GM23338 (cell line): ENCODE data around the gene MYO1C. TPM values are rescaled to one million over a fixed set of nuclear protein-coding genes. Genes with fewer than 3 reads are reported as not detected.

Source experiments
- CREB1 ChIP-seq: fragments of 250-450 bp; sonication (Bioruptor Pico); IDR thresholded peaks from 2 replicates; pipeline ENCODE4 v1.5.0; 2020; ENCODE audit warnings: low read depth, mild to moderate bottlenecking, moderate library complexity
- EZH2 ChIP-seq: fragments of 200-600 bp; sonication (generic); IDR thresholded peaks from one replicate; pipeline ENCODE4 v1.8.0; 2017; ENCODE audit warnings: antibody characterized with exemption, mild to moderate bottlenecking, low read depth; ENCODE audit not compliant: unreplicated experiment
- JUNB ChIP-seq: IDR thresholded peaks from one replicate; pipeline ENCODE4 v1.6.1; 2016; ENCODE audit warnings: antibody characterized with exemption; ENCODE audit not compliant: unreplicated experiment
- NANOG ChIP-seq: IDR thresholded peaks from 2 replicates; pipeline ENCODE4 v1.6.1; 2016; ENCODE audit warnings: antibody characterized with exemption, borderline replicate concordance
- POLR2AphosphoS5 ChIP-seq: IDR thresholded peaks from 2 replicates; pipeline ENCODE4 v1.6.1; 2016; ENCODE audit warnings: antibody characterized with exemption, low read depth
- STAT1 ChIP-seq: IDR thresholded peaks from one replicate; pipeline ENCODE4 v1.6.1; 2016; ENCODE audit warnings: antibody characterized with exemption; ENCODE audit not compliant: unreplicated experiment
- ZNF114 ChIP-seq: fragments of 250-450 bp; sonication (Bioruptor Pico); IDR thresholded peaks from 2 replicates; pipeline ENCODE4 v1.5.0; 2020; ENCODE audit warnings: mild to moderate bottlenecking, moderate library complexity
- ZNF331 ChIP-seq: fragments of 250-450 bp; sonication (Bioruptor Pico); IDR thresholded peaks from 2 replicates; pipeline ENCODE4 v1.5.0; 2020; ENCODE audit warnings: low read depth, mild to moderate bottlenecking, moderate library complexity
- polyA plus RNA-seq: library from polyadenylated mRNA; unstranded; fragments of >200 nt; fragmentation: Nextera tagmentation; extraction: Ambion mirVana; gene quantifications from 2 replicates; pipeline ENCODE4 v1.2.1, GENCODE V29; 2016
- total RNA-seq: library from RNA; depleted of rRNA; stranded (reverse); fragments of >200 nt; shearing (Covaris generic); gene quantifications from 2 replicates; pipeline ENCODE4 v1.2.3, GENCODE V29; 2014
- TF ChIP-seq, protein P1 (sequence below): fragments of 250-450 bp; sonication (Bioruptor Pico); IDR thresholded peaks from 2 replicates; pipeline ENCODE4 v1.5.0; 2020; ENCODE audit warnings: mild to moderate bottlenecking, moderate library complexity
- TF ChIP-seq, protein P2 (sequence below), 2 experiments: fragments of 200-600 bp in 1 of 2; sonication (generic) in 1 of 2; conservative IDR thresholded peaks; 2 replicates each; pipeline versions ENCODE4 v1.5.1 to v1.6.1; 2016 to 2017; ENCODE audit warnings: antibody characterized with exemption in 2 of 2, low read depth in 2 of 2, mild to moderate bottlenecking in 2 of 2, moderate library complexity in 1 of 2
- TF ChIP-seq, protein P3 (sequence below): IDR thresholded peaks from 2 replicates; pipeline ENCODE4 v1.6.1; 2016; ENCODE audit warnings: antibody characterized with exemption

Gene MYO1C
- total and polyA plus RNA-seq, 2 experiments from 2014 or later, result 13.9 to 35.2 TPM

DNA sequence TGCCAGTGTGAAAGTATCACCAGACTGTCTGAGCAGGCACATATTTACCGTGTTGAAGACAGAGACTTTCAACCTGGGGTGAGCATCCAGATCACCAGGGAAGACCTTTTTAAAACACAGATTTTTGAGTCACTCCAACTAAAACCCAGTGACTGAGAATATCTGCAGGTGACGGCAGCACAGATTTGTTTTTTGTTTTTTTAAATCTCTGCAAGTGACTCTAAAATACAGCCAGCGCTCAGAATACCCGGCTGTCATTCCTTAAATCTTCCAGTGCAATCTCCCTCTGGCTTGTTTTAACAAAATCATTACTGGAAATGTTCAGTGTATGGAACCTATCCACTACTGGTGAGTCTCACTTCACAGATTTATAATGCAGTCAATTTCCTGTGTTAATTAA, 43.3 kb upstream of the MYO1C start (continued):
- TF ChIP-seq, protein P1, sequence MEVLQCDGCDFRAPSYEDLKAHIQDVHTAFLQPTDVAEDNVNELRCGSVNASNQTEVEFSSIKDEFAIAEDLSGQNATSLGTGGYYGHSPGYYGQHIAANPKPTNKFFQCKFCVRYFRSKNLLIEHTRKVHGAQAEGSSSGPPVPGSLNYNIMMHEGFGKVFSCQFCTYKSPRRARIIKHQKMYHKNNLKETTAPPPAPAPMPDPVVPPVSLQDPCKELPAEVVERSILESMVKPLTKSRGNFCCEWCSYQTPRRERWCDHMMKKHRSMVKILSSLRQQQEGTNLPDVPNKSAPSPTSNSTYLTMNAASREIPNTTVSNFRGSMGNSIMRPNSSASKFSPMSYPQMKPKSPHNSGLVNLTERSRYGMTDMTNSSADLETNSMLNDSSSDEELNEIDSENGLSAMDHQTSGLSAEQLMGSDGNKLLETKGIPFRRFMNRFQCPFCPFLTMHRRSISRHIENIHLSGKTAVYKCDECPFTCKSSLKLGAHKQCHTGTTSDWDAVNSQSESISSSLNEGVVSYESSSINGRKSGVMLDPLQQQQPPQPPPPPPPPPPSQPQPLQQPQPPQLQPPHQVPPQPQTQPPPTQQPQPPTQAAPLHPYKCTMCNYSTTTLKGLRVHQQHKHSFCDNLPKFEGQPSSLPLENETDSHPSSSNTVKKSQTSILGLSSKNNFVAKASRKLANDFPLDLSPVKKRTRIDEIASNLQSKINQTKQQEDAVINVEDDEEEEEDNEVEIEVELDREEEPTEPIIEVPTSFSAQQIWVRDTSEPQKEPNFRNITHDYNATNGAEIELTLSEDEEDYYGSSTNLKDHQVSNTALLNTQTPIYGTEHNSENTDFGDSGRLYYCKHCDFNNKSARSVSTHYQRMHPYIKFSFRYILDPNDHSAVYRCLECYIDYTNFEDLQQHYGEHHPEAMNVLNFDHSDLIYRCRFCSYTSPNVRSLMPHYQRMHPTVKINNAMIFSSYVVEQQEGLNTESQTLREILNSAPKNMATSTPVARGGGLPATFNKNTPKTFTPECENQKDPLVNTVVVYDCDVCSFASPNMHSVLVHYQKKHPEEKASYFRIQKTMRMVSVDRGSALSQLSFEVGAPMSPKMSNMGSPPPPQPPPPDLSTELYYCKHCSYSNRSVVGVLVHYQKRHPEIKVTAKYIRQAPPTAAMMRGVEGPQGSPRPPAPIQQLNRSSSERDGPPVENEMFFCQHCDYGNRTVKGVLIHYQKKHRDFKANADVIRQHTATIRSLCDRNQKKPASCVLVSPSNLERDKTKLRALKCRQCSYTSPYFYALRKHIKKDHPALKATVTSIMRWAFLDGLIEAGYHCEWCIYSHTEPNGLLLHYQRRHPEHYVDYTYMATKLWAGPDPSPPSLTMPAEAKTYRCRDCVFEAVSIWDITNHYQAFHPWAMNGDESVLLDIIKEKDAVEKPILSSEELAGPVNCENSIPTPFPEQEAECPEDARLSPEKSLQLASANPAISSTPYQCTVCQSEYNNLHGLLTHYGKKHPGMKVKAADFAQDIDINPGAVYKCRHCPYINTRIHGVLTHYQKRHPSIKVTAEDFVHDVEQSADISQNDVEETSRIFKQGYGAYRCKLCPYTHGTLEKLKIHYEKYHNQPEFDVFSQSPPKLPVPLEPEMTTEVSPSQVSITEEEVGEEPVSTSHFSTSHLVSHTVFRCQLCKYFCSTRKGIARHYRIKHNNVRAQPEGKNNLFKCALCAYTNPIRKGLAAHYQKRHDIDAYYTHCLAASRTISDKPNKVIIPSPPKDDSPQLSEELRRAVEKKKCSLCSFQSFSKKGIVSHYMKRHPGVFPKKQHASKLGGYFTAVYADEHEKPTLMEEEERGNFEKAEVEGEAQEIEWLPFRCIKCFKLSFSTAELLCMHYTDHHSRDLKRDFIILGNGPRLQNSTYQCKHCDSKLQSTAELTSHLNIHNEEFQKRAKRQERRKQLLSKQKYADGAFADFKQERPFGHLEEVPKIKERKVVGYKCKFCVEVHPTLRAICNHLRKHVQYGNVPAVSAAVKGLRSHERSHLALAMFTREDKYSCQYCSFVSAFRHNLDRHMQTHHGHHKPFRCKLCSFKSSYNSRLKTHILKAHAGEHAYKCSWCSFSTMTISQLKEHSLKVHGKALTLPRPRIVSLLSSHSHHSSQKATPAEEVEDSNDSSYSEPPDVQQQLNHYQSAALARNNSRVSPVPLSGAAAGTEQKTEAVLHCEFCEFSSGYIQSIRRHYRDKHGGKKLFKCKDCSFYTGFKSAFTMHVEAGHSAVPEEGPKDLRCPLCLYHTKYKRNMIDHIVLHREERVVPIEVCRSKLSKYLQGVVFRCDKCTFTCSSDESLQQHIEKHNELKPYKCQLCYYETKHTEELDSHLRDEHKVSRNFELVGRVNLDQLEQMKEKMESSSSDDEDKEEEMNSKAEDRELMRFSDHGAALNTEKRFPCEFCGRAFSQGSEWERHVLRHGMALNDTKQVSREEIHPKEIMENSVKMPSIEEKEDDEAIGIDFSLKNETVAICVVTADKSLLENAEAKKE (CRISPR knock-in tag), result no peak
- TF ChIP-seq ZNF331 (CRISPR knock-in tag) (no peak), STAT1 (no peak), CREB1 (CRISPR knock-in tag) (no peak), JUNB (no peak), NANOG (no peak), POLR2AphosphoS5 (no peak), ZNF114 (CRISPR knock-in tag) (no peak), EZH2 (no peak)
- TF ChIP-seq, protein P2, sequence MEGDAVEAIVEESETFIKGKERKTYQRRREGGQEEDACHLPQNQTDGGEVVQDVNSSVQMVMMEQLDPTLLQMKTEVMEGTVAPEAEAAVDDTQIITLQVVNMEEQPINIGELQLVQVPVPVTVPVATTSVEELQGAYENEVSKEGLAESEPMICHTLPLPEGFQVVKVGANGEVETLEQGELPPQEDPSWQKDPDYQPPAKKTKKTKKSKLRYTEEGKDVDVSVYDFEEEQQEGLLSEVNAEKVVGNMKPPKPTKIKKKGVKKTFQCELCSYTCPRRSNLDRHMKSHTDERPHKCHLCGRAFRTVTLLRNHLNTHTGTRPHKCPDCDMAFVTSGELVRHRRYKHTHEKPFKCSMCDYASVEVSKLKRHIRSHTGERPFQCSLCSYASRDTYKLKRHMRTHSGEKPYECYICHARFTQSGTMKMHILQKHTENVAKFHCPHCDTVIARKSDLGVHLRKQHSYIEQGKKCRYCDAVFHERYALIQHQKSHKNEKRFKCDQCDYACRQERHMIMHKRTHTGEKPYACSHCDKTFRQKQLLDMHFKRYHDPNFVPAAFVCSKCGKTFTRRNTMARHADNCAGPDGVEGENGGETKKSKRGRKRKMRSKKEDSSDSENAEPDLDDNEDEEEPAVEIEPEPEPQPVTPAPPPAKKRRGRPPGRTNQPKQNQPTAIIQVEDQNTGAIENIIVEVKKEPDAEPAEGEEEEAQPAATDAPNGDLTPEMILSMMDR (conservative IDR thresholded peaks at IDR 0.05; ENCODE audit: low read depth in 2 of 2), result no peak
- TF ChIP-seq, protein P3, sequence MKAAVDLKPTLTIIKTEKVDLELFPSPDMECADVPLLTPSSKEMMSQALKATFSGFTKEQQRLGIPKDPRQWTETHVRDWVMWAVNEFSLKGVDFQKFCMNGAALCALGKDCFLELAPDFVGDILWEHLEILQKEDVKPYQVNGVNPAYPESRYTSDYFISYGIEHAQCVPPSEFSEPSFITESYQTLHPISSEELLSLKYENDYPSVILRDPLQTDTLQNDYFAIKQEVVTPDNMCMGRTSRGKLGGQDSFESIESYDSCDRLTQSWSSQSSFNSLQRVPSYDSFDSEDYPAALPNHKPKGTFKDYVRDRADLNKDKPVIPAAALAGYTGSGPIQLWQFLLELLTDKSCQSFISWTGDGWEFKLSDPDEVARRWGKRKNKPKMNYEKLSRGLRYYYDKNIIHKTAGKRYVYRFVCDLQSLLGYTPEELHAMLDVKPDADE, result no peak
